Measurements from ENCODE around the gene SERPINB6. TPM values are rescaled to one million over a fixed set of nuclear protein-coding genes. Genes with fewer than 3 reads are reported as not detected.
A peak's percentile ranks its signal among the peaks of the same experiment; 100 is the strongest.

SERPINB6 gene
- total and polyA plus RNA-seq, 9 of the 15 experiments (the other 6 are each of a cell fraction or from before 2014, with no cell fraction given), result 86.6 to 211 (median 143) TPM

- TF ChIP-seq DNMT1 (IDR thresholded peaks at IDR 0.05) (peak; percentile 81; the same call in 1 of the 2 replicates), BRD9 (IDR thresholded peaks at IDR 0.05; ENCODE audit: low read depth, partially characterized antibody) (peak; percentile 82), MLLT1 (IDR thresholded peaks at IDR 0.05) (peak; percentile 44 to 81; a peak in 3 of 4 replicates), THRAP3 (IDR thresholded peaks at IDR 0.05; ENCODE audit: borderline replicate concordance) (peak; percentile 88), NCOA1 (IDR thresholded peaks at IDR 0.05; ENCODE audit: low read depth) (0 out of 2 replicates have a peak, but pooled peaks have one; percentile 11), ZNF197 (CRISPR knock-in tag; IDR thresholded peaks at IDR 0.05; ENCODE audit: low read depth) (0 out of 2 replicates have a peak, but pooled peaks have one; percentile 0), MCM2 (IDR thresholded peaks at IDR 0.05; ENCODE audit: low read depth) (no peak), NR2F6 (CRISPR knock-in tag; IDR thresholded peaks at IDR 0.05) (peak; percentile 23; the same call in 1 of the 2 replicates), ZNF217 (CRISPR knock-in tag; IDR thresholded peaks at IDR 0.05) (no peak), SIN3B (IDR thresholded peaks at IDR 0.05; ENCODE audit: low read depth) (no peak), ATF6 (CRISPR knock-in tag; IDR thresholded peaks at IDR 0.05) (no peak), ZNF41 (CRISPR knock-in tag; conservative IDR thresholded peaks at IDR 0.05) (0 out of 2 replicates have a peak, but pooled peaks have one; percentile 13), BRCA1 (IDR thresholded peaks at IDR 0.05) (no peak), BRCA1 (CRISPR knock-in tag; IDR thresholded peaks at IDR 0.05) (no peak), TEAD1 (CRISPR knock-in tag; IDR thresholded peaks at IDR 0.05) (peak; percentile 10 to 15; a peak in 1 of 4 replicates), ZNF695 (CRISPR knock-in tag; IDR thresholded peaks at IDR 0.05) (0 out of 2 replicates have a peak, but pooled peaks have one; percentile 56), NFE2L1 (tag; IDR thresholded peaks at IDR 0.05; ENCODE audit: borderline replicate concordance, low read depth) (no peak), ZNF445 (CRISPR knock-in tag; IDR thresholded peaks at IDR 0.05; ENCODE audit: low read depth) (peak; percentile 36; the same call in 1 of the 2 replicates)
- TF ChIP-seq, protein P1, sequence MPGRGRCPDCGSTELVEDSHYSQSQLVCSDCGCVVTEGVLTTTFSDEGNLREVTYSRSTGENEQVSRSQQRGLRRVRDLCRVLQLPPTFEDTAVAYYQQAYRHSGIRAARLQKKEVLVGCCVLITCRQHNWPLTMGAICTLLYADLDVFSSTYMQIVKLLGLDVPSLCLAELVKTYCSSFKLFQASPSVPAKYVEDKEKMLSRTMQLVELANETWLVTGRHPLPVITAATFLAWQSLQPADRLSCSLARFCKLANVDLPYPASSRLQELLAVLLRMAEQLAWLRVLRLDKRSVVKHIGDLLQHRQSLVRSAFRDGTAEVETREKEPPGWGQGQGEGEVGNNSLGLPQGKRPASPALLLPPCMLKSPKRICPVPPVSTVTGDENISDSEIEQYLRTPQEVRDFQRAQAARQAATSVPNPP (IDR thresholded peaks at IDR 0.05; ENCODE audit: borderline replicate concordance, insufficient read depth, insufficient read length), result no peak
- TF ChIP-seq, protein P2, sequence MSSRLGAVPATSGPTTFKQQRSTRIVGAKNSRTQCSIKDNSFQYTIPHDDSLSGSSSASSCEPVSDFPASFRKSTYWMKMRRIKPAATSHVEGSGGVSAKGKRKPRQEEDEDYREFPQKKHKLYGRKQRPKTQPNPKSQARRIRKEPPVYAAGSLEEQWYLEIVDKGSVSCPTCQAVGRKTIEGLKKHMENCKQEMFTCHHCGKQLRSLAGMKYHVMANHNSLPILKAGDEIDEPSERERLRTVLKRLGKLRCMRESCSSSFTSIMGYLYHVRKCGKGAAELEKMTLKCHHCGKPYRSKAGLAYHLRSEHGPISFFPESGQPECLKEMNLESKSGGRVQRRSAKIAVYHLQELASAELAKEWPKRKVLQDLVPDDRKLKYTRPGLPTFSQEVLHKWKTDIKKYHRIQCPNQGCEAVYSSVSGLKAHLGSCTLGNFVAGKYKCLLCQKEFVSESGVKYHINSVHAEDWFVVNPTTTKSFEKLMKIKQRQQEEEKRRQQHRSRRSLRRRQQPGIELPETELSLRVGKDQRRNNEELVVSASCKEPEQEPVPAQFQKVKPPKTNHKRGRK (tag; IDR thresholded peaks at IDR 0.05), result peak; percentile 70; the same call in 1 of the 2 replicates
- TF ChIP-seq, protein P3, sequence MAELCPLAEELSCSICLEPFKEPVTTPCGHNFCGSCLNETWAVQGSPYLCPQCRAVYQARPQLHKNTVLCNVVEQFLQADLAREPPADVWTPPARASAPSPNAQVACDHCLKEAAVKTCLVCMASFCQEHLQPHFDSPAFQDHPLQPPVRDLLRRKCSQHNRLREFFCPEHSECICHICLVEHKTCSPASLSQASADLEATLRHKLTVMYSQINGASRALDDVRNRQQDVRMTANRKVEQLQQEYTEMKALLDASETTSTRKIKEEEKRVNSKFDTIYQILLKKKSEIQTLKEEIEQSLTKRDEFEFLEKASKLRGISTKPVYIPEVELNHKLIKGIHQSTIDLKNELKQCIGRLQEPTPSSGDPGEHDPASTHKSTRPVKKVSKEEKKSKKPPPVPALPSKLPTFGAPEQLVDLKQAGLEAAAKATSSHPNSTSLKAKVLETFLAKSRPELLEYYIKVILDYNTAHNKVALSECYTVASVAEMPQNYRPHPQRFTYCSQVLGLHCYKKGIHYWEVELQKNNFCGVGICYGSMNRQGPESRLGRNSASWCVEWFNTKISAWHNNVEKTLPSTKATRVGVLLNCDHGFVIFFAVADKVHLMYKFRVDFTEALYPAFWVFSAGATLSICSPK (IDR thresholded peaks at IDR 0.05; ENCODE audit: borderline replicate concordance), result peak; percentile 49; the same call in 1 of the 2 replicates
Observed at GRCh38 chr6:2988094-2988425, 16.7 kb upstream of the SERPINB6 start (continued).

All from K562 (cell line).